Keratinocyte (primary cell): Measurements from ENCODE around the gene FOXD4L1.
"Not testable (repeated sequence)": the region's sequence is repeated elsewhere in the genome, so short reads cannot be mapped to it uniquely, and the experiment has no call there.

Experiments
- EZH2 ChIP-seq: IDR thresholded peaks from one replicate; pipeline ENCODE4 v1.6.1; 2012; ENCODE audit warnings: inconsistent platforms, mild to moderate bottlenecking, low read length, moderate library complexity
- TF ChIP-seq, protein P1 (sequence below), 3 experiments: IDR thresholded peaks in 1 of 3; conservative IDR thresholded peaks in 1 of 3; optimal IDR thresholded peaks in 1 of 3; 2 replicates in 2 of 3; 3 replicates in 1 of 3; pipeline versions ENCODE3 to v1.5.1; 2011; ENCODE audit warnings: low read length in 3 of 3, mild to moderate bottlenecking in 3 of 3, moderate library complexity in 2 of 3, control low read depth in 1 of 3, inconsistent platforms in 1 of 3; ENCODE audit not compliant: insufficient read depth in 2 of 3; ENCODE audit errors: extremely low read depth in 1 of 3

DNA sequence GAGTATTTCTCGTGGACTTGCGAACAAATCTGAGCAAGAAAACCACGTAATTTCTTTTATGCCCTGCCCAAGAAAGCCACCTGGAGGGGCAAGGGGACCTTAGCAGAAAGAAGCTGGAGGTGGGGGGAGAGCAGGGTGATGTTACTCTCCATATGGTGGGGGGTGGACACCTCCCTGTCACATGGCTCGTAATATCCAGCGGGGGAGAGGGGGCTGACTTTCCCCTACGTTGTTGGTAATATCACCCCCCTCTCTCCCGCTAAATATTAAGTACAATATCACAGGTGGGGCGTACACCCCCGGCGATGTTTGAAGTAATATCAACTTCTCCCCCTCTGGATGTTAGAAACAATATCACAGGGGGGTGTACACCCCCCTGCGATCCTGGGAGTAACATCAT is 9.7 kb downstream of the FOXD4L1 start:
- TF ChIP-seq, protein P1, sequence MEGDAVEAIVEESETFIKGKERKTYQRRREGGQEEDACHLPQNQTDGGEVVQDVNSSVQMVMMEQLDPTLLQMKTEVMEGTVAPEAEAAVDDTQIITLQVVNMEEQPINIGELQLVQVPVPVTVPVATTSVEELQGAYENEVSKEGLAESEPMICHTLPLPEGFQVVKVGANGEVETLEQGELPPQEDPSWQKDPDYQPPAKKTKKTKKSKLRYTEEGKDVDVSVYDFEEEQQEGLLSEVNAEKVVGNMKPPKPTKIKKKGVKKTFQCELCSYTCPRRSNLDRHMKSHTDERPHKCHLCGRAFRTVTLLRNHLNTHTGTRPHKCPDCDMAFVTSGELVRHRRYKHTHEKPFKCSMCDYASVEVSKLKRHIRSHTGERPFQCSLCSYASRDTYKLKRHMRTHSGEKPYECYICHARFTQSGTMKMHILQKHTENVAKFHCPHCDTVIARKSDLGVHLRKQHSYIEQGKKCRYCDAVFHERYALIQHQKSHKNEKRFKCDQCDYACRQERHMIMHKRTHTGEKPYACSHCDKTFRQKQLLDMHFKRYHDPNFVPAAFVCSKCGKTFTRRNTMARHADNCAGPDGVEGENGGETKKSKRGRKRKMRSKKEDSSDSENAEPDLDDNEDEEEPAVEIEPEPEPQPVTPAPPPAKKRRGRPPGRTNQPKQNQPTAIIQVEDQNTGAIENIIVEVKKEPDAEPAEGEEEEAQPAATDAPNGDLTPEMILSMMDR (optimal IDR thresholded peaks at IDR 0.05 in 1 of 3, IDR thresholded peaks at IDR 0.05 in 1 of 3, conservative IDR thresholded peaks at IDR 0.05 in 1 of 3; ENCODE audit: extremely low read depth in 1 of 3, insufficient read depth in 2 of 3, low read length in 3 of 3) = not testable (repeated sequence)
- TF ChIP-seq EZH2 = not testable (repeated sequence)
